C4-2B (cell line): Measurements from ENCODE around the gene TMED6.

Experiments used
- CTCF ChIP-seq: fragments of 450-650 bp; conservative IDR thresholded peaks from 2 replicates; pipeline ENCODE4 v1.5.1; 2017; ENCODE audit warnings: mild to moderate bottlenecking
- ZFX ChIP-seq: fragments of 450-650 bp; IDR thresholded peaks from 2 replicates; pipeline ENCODE4 v1.6.1; 2017

GRCh38 chr16:69399361-69399760 lies 47.8 kb upstream of the TMED6 start:
- TF ChIP-seq CTCF (no peak), ZFX (no peak)
